Natural killer cell (primary cell): ENCODE results near the gene GFOD2. TPM values are rescaled to one million over a fixed set of nuclear protein-coding genes. Genes with fewer than 3 reads are reported as not detected.

Experiments
- ATAC-seq, 3 donors: fragments of 150-1000 bp in 2 of 3; fragments of 200-7000 bp in 1 of 3; cut with Tn5 transposase; 1 replicate in 1 of 3; 2 replicates in 2 of 3; pipeline ENCODE4 v1.10.0; 2021; ENCODE audit warnings: mild to moderate bottlenecking in 2 of 3, moderate library complexity in 2 of 3
- DNase-seq, 2 donors: peaks; one replicate each; pipeline versions ENCODE4 v3.0.0 to v3.0.0-alpha.2; 2013 to 2021; ENCODE audit warnings: mixed read lengths in 1 of 2
- H3K27ac ChIP-seq: one replicate; pipeline ENCODE4 v1.5.1; 2013; ENCODE audit warnings: mild to moderate bottlenecking, low read length
- H3K27me3 ChIP-seq: one replicate; pipeline ENCODE4 v1.6.1; 2013; ENCODE audit warnings: low read length; ENCODE audit not compliant: control insufficient read depth, insufficient read depth
- H3K36me3 ChIP-seq: one replicate; pipeline ENCODE4 v1.6.1; 2013; ENCODE audit warnings: low read length; ENCODE audit not compliant: control insufficient read depth, insufficient read depth
- H3K4me1 ChIP-seq: one replicate; pipeline ENCODE4 v1.6.1; 2013; ENCODE audit warnings: low read length; ENCODE audit not compliant: control insufficient read depth, insufficient read depth
- H3K4me3 ChIP-seq: one replicate; pipeline ENCODE4 v1.5.1; 2013; ENCODE audit warnings: low read length
- H3K9me3 ChIP-seq: one replicate; pipeline ENCODE4 v1.6.1; 2013; ENCODE audit warnings: low read length; ENCODE audit not compliant: control insufficient read depth, insufficient read depth
- H3K27ac Mint-ChIP-seq, 2 donors: one replicate each; pipeline ENCODE4 v1.8.0; 2022; ENCODE audit warnings: mild to moderate bottlenecking in 2 of 2, mixed read lengths in 2 of 2, moderate library complexity in 1 of 2
- H3K27me3 Mint-ChIP-seq, 2 donors: one replicate each; pipeline ENCODE4 v1.8.0; 2022; ENCODE audit warnings: low read depth in 2 of 2, mixed read lengths in 2 of 2
- H3K36me3 Mint-ChIP-seq: one replicate; pipeline ENCODE4 v1.8.0; 2022; ENCODE audit warnings: mixed read lengths
- H3K4me1 Mint-ChIP-seq, 2 donors: one replicate each; pipeline ENCODE4 v1.8.0; 2022; ENCODE audit warnings: mixed read lengths in 2 of 2
- H3K4me3 Mint-ChIP-seq: one replicate; pipeline ENCODE4 v1.8.0; 2022; ENCODE audit warnings: mild to moderate bottlenecking, moderate library complexity, mixed read lengths
- H3K9me3 Mint-ChIP-seq, 2 donors: one replicate each; pipeline ENCODE4 v1.8.0; 2022; ENCODE audit warnings: mixed read lengths in 2 of 2
- WGBS: methylation state at CpG from one replicate; pipeline ENCODE4 v1.1.7; 2013; ENCODE audit warnings: missing lambda C conversion rate; ENCODE audit not compliant: insufficient coverage; 5-methylcytosine and 5-hydroxymethylcytosine counted together
- intact Hi-C: fragments of 100-400 bp; cut with micrococcal nuclease; formaldehyde crosslinking; loops from one replicate; pipeline ENCODE4 v1.14.2; 2022
- total RNA-seq, 4 donors: library from RNA; stranded (reverse); fragments of 120-200 nt in 1 of 4; gene quantifications; one replicate each; pipeline versions ENCODE4 v1.2.3 to v1.2.4, GENCODE V29; 2013 to 2022
- TF ChIP-seq, protein P1 (sequence below): fragments of 200-600 bp; IDR thresholded peaks from one replicate; pipeline ENCODE4 v1.8.0; 2022; ENCODE audit warnings: antibody characterized with exemption

GFOD2 gene
- total RNA-seq, 3 donors from 2014 or later (not counting 1 experiment from before 2014, with no cell fraction given), result 6.5 to 10.9 (median 8.3) TPM

DNA sequence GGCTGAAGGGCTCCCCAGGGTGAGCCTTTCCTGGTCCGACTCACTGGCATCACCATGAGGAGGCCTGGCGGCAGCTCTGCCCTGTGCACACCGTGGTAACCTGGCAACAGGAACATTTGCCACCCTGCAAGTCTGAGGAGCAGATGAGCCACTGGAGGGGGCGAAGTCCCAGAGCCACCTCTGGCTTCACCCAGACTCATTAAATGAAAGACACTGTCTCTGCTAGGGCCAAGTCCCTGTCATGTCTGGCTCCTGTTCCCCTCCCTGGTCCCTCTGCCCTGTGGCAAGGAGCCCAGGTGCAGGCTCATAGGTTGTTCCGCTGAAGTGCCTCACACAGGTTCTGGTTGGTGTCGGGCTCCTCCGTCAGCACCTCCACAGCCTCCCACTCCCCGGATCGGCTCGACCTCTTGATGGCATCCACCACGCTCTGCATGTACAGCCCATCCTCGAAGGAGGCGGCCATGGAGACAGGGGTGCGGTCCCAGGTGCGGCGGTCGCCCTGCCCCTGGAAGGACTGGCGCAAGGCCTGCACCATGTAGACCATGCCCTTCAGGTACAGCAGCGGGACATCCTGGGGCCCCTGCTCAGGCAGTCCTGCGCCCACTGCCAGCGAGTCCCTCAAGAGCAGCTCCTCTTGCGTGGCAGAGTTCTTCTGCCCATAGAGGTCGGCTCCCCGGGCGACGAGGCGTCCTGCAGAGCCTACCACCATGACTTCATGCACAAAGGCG is 44.1 kb downstream of the GFOD2 start:
- peaks cover 0 to 5% of the 10 kb centered on the region in 2 donors for H3K4me1 Mint-ChIP-seq
- intact Hi-C loops, result no loop called here
- Histone ChIP-seq H3K4me3 (no peak overlapping the region), H3K9me3 (no peaks in the 10 kb centered on the region), H3K27me3 (no peaks in the 10 kb centered on the region), H3K27ac (no peak overlapping the region), H3K4me1 (no peaks in the 10 kb centered on the region), H3K36me3 (no peaks in the 10 kb centered on the region)
- 96% methylated on average over 28 of the region's 28 CpGs for WGBS
- H3K4me3 Mint-ChIP-seq, result no peak overlapping the region
- no peak overlapping the region for H3K27ac Mint-ChIP-seq
- DNase-seq, result no peak
- H3K27me3 Mint-ChIP-seq, result no peaks in the 10 kb centered on the region
- no peaks in the 10 kb centered on the region for H3K9me3 Mint-ChIP-seq
- no peak for ATAC-seq
- no peaks in the 10 kb centered on the region for H3K36me3 Mint-ChIP-seq
- TF ChIP-seq, protein P1, sequence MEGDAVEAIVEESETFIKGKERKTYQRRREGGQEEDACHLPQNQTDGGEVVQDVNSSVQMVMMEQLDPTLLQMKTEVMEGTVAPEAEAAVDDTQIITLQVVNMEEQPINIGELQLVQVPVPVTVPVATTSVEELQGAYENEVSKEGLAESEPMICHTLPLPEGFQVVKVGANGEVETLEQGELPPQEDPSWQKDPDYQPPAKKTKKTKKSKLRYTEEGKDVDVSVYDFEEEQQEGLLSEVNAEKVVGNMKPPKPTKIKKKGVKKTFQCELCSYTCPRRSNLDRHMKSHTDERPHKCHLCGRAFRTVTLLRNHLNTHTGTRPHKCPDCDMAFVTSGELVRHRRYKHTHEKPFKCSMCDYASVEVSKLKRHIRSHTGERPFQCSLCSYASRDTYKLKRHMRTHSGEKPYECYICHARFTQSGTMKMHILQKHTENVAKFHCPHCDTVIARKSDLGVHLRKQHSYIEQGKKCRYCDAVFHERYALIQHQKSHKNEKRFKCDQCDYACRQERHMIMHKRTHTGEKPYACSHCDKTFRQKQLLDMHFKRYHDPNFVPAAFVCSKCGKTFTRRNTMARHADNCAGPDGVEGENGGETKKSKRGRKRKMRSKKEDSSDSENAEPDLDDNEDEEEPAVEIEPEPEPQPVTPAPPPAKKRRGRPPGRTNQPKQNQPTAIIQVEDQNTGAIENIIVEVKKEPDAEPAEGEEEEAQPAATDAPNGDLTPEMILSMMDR, result no peak

DNA sequence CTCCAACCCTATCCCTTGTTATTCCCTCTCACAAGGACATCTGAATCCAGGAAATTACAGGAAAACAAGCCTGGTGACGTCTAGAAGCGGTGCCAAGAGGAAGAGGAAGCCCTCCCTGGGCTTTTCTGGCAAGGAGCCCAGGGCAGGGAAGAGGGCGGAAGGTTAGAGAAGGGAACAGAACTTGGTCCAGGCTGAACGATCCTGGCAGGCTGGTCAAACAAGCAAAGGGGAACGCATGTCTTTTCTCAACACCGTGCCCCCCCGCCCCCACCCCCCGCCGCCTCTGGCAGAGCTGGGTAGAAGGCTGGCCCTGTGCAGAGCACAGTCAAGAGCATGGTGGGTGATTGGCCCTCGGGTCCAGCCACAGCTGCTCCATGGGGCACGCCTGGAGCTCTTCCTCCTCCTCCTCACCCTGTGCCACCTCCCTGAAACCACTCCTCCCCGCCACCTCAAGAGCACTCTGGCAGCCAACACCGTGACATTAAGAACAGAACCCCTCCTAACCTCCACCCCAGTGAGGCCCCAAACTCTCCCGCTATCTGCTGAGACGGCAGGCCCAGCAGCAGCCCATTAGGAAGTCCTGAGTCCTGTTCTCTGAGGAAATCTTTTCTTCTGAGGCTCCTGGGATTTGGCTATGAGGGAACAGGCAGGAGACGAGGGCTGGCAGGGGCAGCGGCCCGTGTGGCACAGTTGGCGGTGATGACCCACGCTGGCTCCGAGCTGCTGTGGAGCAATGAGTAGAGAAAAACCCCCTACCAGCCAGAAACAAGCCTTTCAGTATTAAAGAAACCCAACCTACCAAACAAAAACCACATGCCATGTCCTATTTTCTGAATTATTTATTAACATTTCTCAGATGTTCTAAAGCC is 45.2 kb downstream of the GFOD2 start:
- Histone ChIP-seq H3K36me3 (no peaks in the 10 kb centered on the region), H3K27me3 (no peaks in the 10 kb centered on the region), H3K4me3 (no peak overlapping the region), H3K9me3 (no peaks in the 10 kb centered on the region), H3K27ac (no peak overlapping the region), H3K4me1 (peaks cover 3% of the 10 kb centered on the region)
- DNase-seq (no peak), ATAC-seq (no peak)
- TF ChIP-seq, protein P1, result no peak
- intact Hi-C loops, result loop anchor here (2.0 kb wide), 1 partner anchor 255 kb away; no protein-coding TSS in a partner anchor
- Mint-ChIP-seq H3K36me3 (no peaks in the 10 kb centered on the region), H3K27ac (peak overlapping the region in 1 of 2 donors; percentile 72), H3K9me3 (no peaks in the 10 kb centered on the region), H3K4me1 (peaks cover 0 to 5% of the 10 kb centered on the region in 2 donors), H3K27me3 (no peaks in the 10 kb centered on the region), H3K4me3 (no peak overlapping the region)
- WGBS, result 62% methylated on average over 21 of the region's 21 CpGs

DNA sequence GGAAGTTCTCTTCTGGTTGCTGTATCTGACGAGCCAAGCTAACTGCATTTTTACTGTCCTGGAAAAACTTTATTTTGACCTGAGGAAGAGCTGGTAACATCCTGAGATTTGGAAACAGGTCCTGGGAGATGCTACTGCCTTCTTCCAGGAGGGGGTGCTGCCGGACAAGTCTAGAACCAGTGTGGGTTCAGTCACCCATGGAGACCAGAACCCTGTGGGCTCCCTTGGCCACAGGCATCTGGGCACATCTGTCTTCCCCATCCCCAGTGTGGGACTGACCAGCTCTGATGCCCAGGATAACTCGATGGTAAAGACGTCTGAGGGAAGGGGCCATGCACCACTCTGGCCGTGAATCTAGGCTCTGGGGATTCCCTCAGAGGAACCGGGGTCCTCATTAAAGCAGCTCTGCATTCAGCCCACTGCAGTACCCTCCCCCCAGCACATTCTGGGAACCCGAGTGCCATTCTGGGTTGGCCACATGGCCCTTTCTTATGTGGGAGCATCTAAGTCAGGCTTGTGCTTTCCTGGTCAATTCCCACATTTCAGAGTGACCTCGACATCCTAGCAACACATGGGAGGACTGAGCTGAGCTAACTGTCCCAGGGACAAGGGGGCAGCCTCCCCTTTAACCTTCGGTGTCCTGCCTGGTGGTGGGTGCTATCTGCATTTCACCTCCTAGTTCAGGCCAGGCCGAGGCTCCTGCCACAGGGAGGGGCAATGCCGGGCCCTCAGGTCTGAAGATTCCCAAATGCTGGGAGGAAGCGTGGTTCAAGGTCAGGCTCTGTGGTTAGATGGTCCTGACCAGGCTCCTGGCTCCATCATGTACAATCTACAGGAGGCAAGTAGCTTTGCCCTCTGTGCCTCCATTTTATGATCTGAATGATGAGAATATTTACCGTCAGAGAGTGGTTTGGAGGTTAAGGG is 46.1 kb downstream of the GFOD2 start:
- TF ChIP-seq, protein P1, result peak; percentile 49
- H3K36me3 Mint-ChIP-seq, result no peaks in the 10 kb centered on the region
- no peaks in the 10 kb centered on the region for H3K36me3 ChIP-seq
- H3K4me1 ChIP-seq, result peaks cover 13% of the 10 kb centered on the region
- H3K27me3 ChIP-seq, result no peaks in the 10 kb centered on the region
- ATAC-seq (peak in 2 of 3 donors; percentile 10 to 29), DNase-seq (peak in 1 of 2 donors; percentile 69)
- no peak overlapping the region for H3K27ac Mint-ChIP-seq
- H3K27ac ChIP-seq, result no peak overlapping the region
- no peaks in the 10 kb centered on the region for H3K27me3 Mint-ChIP-seq
- WGBS, result 62% methylated on average over 13 of the region's 13 CpGs
- H3K9me3 ChIP-seq, result no peaks in the 10 kb centered on the region
- intact Hi-C loops, result loop anchor here (2.0 kb wide), 1 partner anchor 256 kb away; no protein-coding TSS in a partner anchor
- H3K4me3 Mint-ChIP-seq, result no peak overlapping the region
- H3K4me3 ChIP-seq, result no peak overlapping the region
- no peaks in the 10 kb centered on the region for H3K9me3 Mint-ChIP-seq
- peaks cover 0 to 7% of the 10 kb centered on the region in 2 donors for H3K4me1 Mint-ChIP-seq
